ENCODE results near the gene CCDC57. TPM values are rescaled to one million over a fixed set of nuclear protein-coding genes. Genes with fewer than 3 reads are reported as not detected.
A peak's percentile ranks its signal among the peaks of the same experiment; 100 is the strongest.
"Not testable (repeated sequence)": the region's sequence is repeated elsewhere in the genome, so short reads cannot be mapped to it uniquely, and the experiment has no call there.

The CCDC57 gene, protein sequence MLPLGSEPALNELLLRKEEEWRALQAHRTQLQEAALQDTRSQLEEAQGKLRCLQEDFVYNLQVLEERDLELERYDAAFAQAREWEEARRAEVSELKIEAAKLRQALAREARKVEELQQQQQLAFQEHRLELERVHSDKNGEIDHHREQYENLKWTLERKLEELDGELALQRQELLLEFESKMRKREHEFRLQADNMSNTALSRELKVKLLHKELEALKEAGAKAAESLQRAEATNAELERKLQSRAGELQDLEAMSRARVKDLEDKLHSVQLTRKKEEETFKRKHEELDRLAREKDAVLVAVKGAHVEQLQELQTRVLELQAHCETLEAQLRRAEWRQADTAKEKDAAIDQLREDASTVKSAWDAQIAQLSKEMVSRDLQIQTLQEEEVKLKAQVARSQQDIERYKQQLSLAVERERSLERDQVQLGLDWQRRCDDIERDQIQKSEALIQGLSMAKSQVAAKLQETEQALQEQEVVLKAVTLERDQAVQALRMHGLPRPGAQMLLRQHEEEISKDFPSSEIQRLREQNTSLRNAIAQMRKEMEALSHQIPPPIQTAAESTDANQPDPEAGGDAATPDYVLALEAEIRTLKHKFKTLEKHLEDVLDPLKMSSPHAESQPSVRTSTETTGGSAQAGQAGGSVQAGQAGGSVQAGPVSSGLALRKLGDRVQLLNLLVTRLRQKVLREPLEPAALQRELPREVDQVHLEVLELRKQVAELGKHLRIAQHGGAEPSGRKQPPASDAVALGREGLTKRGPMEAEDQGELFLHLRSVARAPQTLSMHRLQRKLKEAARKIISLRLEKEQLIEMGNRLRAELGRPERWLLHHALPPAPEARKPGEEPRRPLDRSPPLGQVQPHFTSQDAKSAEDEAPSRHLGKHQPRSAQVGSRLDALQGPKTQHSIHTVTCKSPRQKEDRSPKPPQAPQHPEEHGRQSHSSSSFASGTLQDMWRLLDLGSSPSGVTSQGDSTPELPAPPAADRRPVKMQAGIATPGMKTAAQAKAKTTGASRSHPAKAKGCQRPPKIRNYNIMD
- 8.6 TPM for total RNA-seq
- long read RNA-seq, partial matches to known transcripts = 1 of 8 reads
- long read RNA-seq, other reads (novel, unspliced or antisense) = 6 of 8 reads

DNA sequence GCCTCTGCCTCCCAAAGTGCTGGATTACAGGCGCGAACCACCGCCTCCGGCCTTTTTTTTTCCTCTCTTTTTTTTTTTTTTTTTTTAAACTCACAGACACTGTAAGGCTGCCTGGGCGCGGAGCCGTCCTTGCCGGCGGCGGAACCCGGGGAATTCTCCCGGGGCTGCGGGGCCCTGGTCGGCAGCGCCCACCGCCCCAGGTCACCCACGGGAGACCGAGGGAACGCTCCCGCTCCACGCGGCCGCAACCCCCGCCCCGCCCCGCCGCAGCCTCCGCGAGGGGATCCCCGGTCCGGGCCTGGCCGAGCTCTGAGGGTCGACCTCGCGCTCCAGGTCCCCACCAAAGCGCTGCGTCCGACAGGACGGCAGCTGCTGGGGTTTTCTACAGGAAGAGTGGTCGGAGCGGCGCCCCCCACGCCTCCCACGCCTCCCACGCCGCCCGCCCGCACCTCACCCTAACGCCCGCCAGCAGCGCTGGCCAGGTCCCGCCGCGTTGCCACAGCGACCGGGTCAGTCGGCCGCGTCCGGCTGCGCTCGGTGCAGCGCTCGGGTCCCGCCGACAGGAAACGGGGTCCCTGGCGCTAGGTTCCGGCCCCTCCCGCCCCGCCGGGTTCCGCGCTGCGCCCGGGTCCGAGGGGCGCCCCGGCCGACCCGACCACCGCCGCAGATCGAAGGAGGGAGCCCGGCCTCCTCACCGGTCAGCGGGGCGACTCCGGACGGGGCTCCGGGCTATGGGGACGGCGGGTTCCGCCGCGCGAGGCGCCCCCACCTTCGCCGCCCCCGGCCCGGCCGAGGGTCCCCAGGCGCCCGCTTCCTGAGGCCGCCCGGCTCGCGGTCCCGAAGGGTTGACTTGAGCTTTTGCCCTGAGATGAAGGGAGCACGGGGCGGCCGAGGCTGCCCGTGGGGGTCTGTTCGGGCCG is at the start of gene CCDC57:
CCDC57 (minus strand) TSS at position 512 of the 920 bp plus-strand sequence. CDS start 10,898 bp downstream, outside the sequence.
- intact Hi-C loops (cut with DNase I) = no loop called here
- ATAC-seq (ENCODE audit: poor library complexity) (peak; percentile 92), DNase-seq (peak; percentile 88)

DNA sequence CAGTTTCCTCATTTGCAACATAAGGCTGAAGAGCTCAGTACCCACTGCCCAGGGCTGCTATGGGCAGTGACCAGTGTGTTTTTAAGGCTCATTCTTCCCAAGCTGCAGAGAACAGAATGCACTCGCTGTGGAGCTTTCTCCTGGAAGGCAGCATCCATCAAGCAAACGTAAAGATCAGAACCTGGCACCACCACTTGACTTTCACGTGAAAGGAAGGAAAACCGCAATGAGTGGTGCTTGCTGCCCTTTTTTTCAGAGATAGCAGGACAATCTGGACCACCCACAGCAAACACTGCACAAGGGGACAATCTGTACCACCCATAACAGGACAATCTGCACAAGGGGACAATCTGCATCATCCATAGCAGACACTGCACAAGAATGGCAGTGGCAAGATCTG is 49.7 kb upstream of the CCDC57 start:
- ATAC-seq (ENCODE audit: poor library complexity) = no peak
- DNase-seq = no peak
- intact Hi-C loops (cut with DNase I) = loop anchor here (10.0 kb wide), 1 partner anchor 792 kb away; no protein-coding TSS in a partner anchor

DNA sequence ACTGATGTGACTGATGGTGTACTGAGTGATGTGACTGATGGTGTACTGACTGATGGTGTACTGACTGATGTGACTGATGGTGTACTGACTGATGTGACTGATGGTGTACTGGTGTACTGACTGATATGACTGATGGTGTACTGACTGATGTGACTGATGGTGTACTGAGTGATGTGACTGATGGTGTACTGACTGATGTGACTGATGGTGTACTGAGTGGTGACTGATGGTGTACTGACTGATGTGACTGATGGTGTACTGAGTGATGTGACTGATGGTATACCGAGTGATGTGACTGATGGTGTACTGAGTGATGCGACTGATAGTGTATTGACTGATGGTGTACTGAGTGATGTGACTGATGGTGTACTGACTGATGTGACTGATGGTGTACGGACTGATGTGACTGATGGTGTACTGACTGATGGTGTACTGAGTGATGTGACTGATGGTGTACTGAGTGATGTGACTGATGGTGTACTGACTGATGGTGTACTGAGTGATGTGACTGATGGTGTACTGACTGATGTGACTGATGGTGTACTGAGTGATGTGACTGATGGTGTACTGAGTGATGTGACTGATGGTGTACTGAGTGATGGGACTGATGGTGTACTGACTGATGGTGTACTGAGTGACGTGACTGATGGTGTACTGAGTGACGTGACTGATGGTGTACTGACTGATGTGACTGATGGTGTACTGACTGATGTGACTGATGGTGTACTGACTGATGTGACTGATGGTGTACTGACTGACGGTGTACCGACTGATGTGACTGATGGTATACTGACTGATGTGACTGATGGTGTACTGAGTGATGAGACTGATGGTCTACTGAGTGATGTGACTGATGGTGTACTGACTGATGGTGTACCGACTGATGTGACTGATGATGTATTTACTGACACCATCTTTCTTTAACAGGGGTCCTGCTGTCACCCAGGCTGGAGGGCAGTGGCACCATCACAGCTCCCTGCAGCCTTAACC is 47.6 kb upstream of the CCDC57 start:
- intact Hi-C loops (cut with DNase I) = loop anchor here (10.0 kb wide), 1 partner anchor 795 kb away; no protein-coding TSS in a partner anchor
- not testable (repeated sequence) for ATAC-seq (ENCODE audit: poor library complexity); DNase-seq

DNA sequence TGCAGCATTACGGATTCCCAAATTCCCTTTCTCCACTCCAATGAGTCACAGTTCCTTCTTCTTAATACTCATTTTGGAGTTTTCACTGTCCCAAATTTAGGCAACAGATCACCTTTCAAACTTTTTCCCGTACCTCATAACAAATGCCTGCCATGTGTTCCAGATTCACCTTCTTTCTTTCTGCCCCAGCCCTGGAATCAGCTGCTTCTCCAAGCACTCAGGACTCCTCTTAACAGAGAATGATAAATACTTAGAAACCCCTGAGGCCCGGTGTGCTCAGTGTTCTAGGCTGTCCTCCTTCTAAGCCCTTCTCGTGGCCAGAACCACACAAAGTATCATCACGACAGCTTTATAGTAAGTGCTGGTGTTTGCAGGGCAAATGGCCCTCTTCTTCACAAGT is 45.9 kb upstream of the CCDC57 start:
- intact Hi-C loops (cut with DNase I) = no loop called here
- no peak for DNase-seq

DNA sequence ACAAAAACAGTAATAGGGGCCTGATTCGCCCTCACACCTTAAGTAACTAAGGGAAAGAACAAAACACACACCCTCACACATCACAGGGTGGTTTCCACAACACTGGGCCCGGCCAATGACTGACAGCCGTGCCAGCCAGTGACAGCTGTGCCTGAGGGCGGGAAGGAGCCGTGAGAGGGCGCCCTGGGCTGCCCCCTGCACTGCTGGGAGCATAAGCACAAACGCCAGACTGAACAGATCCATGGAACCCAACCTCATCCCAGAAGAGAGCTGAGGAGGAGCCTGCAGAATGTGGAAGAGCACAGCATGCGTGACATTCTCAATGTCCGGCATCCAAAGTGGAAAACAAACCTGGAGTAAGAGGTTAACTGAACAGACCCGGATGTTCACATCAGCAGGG is 44.8 kb upstream of the CCDC57 start:
- intact Hi-C loops (cut with DNase I) = no loop called here
- ATAC-seq (ENCODE audit: poor library complexity) (peak; percentile 83), DNase-seq (peak; percentile 60)

More for the DNA sequence above, 45.9 kb upstream of the CCDC57 start:
- no peak for ATAC-seq (ENCODE audit: poor library complexity)

DNA sequence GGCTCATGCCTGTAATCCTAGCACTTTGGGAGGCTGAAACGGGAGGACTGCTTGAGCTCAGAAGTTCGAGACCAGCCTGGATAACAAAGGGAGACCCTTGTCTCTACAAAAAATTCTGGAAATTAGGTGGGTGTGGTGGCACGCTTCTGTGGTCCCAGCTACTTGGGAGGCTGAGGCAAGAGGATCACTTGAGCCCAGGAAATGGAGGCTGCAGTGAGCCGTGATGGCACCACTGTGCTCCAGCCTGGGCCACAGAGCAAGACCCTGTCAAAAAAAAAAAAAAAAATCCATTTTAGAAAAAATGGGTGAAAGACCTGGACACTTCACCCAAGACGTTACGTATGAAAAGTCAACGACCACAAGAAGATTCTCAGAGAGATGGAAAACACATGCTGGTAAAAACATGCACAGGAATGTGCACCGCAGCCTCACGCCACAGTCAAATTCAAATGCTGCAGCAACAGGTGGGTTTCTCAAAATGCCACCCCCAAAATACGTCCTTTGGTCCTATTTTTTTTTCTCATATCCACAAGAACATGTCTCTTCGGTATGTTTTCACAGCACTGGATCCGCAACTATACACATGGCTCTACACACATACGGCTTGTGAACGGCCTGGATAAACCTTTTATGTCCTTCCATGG is 43.7 kb upstream of the CCDC57 start:
- ATAC-seq (ENCODE audit: poor library complexity) (no peak), DNase-seq (peak; percentile 8)
- intact Hi-C loops (cut with DNase I) = no loop called here

DNA sequence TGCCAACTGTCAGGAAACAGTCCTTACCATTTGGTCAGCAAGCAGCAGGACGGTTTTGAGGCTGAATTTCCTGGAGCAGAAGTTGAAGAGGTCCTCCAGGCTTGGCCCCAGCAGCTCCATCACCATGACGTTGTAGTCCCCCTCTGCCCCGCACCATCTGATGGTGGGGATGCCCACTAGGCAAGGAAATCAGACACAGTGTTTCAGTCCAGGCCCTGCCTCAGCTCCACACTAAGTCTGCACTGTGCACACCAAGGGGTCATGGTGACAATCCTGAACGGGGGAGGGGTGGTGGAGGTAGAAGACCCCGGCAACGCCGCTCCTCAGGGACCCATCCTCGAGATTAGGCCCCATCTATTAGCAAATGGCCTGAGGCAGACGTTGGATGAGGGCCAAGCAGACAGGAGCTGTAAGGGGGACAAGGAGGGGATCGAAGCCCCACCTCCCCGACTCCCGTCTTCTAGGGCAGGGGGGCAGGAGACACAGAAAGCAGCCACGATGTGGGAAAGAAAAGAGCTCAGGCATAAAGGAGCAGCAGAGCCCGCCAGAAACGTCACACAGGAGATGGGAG is 42.8 kb upstream of the CCDC57 start:
- intact Hi-C loops (cut with DNase I) = no loop called here
- no peak for ATAC-seq (ENCODE audit: poor library complexity)
- peak; percentile 34 for DNase-seq

DNA sequence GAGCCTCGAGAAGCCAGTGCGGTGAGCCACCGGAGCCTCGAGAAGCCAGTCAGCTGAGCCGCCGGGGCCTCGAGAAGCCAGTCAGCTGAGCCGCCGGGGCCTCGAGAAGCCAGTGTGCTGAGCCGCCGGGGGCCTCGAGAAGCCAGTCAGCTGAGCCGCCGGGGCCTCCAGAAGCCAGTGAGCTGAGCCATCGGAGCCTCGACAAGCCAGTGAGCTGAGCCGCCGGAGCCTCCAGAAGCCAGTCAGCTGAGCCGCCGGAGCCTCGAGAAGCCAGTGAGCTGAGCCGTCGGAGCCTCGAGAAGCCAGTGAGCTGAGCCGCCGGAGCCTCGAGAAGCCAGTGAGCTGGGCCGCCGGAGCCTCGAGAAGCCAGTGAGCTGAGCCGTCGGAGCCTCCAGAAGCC is 42.1 kb upstream of the CCDC57 start:
- ATAC-seq (ENCODE audit: poor library complexity); intact Hi-C loops (cut with DNase I): not testable (repeated sequence)
- peak; percentile 6 for DNase-seq

DNA sequence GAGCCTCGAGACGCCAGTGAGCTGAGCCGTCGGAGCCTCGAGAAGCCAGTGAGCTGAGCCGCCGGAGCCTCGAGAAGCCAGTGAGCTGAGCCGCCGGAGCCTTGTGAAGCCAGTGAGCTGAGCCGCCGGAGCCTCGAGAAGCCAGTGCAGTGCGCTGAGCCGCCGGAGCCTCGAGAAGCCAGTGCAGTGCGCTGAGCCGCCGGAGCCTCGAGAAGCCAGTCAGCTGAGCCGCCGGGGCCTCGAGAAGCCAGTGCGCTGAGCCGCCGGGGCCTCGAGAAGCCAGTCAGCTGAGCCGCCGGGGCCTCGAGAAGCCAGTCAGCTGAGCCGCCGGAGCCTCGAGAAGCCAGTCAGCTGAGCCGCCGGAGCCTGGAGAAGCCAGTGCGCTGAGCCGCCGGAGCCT is 41.5 kb upstream of the CCDC57 start:
- intact Hi-C loops (cut with DNase I) = not testable (repeated sequence)

DNA sequence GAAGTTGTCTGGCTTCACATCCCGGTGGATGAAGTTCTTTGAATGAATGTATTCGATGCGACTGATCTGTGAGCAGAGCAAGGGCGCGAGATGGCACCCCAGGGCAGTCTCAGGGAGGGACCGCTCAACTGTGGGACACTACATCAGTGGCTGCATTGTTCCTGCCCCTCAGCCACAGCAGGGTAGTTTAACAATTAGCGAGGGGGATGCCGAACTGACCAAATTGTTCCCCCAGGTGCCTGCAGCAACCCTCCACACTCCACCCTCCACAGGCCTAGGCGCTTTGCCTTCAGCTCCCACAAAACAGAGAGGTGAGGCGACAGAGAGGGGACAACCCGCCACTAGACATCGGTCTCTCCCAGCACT is 40.5 kb upstream of the CCDC57 start:
- ATAC-seq (ENCODE audit: poor library complexity) = no peak
- DNase-seq = no peak
- intact Hi-C loops (cut with DNase I) = no loop called here

More for the DNA sequence above, 41.5 kb upstream of the CCDC57 start:
- not testable (repeated sequence) for ATAC-seq (ENCODE audit: poor library complexity); DNase-seq

DNA sequence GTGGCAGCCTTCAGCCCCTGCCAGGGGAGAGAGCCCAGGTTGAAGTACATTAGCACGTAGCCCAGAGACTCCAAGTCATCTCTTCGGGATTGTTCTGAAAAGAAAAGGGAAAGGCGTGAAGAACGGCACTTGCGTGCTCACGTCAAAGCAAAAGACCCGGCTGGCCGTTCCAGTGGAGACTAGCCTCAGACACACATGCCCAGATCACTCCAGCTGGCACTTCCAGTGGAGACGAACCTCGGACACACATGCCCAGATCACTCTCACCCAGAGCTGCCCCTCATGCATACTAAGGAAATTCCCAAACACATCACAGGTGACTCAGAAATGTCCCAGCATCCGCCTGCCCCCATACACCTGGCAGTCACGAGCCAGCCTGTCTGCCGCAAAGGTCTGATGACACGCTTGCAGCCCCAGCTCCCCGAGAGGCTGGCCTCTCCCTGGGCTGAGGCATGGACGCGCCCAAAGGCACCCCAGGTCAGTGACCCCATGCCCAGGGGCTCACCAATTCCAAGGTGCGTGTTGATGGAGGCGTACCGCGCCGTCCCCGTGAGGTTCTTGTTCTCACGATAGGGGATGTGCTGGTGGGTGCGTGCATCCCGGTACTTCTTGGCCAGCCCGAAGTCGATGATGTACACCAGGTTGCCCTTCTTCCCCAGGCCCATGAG is 40.0 kb upstream of the CCDC57 start:
- DNase-seq (peak; percentile 27), ATAC-seq (ENCODE audit: poor library complexity) (no peak)

DNA sequence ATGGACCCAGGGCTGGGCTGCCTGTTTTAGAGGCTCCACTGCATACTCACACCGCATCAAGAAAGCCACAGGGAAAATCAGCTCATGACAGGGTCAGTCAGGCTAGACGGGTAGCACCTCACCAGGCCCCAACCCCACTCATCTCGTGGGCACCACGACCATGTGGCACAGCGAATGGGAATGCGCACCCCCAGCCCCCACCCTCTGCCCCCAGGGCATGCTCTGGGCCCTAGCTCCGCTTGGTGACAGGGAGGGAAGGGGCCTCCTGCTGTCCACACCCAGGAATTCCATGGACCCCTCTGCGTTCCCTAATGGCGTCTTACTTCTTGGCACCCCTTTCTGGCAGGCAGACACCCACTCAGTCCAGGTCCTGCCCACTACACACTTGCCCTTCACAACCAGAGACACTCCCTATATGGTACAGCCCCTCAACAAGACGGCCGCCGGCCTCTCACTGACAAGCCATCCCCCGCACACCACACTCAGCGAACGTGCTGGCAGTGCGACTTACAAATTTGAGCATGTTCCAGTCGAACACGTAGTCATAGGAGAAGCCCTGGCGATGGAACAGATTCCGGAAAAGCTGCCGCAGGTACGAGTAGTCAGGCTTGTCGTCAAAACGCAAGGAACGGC is 38.3 kb upstream of the CCDC57 start:
- ATAC-seq (ENCODE audit: poor library complexity) (no peak), DNase-seq (peak; percentile 33)
- intact Hi-C loops (cut with DNase I) = no loop called here

More for the DNA sequence above, 40.0 kb upstream of the CCDC57 start:
- intact Hi-C loops (cut with DNase I) = no loop called here

DNA sequence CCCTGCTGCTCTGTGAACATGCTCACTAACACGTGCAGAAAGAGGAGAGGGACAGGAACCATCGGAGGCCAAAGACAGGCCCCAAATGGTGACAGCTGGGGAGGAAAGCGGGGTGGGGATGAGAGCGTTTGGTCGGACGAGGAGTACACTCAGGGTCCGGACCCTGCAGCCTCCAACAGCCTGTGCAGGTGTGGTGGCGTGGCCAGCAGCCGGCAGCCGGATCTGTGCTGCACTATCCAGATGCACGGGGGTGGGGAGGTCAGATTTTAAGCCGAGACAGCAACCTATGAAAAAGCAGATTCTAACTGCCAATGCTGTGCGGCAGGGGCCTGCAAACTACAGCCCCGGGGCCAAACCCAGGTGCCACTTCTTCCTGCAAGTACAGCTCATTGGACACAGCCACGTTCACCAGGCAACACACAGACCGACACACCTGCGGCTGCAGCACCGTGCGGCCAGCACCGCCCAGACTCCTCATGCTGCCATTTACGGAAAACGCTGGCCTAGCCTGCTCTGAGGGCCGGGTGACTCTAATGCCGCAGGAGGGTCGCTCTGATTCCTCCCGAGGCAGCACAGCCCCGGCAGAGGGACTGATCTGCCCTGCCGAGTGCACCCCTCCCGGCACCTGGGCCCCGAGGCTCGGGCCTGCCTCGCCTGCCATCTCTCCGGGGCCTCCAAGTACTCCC is 37.4 kb upstream of the CCDC57 start:
- intact Hi-C loops (cut with DNase I) = no loop called here
- ATAC-seq (ENCODE audit: poor library complexity) (no peak), DNase-seq (peak; percentile 33)

DNA sequence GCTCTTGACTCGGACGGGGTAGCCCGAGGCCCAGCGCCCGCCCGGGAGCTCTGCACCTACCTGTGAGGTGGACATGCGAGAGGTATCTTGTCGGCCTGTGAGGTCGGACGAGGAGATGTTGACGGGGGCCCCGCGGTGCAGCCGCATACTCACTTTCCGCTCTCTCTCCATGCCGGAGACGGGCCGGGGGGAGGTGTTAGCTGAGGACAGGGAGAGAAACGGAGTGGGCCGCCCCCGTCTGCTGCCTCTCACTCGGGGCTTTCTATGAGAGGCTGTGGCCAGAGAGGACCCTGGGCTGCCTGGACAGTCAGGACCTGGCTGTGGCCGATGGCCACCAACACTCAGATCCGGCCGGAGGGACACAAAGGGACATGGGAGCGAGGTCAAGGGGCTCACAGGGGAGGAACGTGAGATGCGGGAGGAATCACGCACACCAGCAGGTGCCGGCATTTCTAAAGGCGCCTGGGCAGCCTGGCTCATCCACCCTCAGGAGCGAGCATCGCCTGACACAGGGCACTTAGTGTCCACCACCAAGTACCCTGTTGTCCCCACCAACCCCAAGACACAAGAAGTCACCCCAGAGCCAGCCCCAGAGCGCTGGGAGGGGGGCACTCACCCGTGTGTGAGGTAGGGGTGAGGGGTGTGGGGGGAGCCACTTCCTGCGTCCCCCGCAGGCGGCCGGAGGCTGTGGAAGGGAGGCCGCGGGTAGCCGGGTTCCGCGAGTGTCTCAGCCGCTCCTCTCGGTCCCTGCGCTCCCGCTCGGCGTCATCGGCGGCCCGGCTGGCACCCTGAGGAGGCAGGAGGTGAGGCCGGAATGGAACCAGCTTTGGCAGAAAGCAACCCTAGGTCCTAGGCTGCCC is 36.4 kb upstream of the CCDC57 start:
- ATAC-seq (ENCODE audit: poor library complexity) (no peak), DNase-seq (peak; percentile 41)
- intact Hi-C loops (cut with DNase I) = no loop called here

Measured in Right ventricle myocardium superior (tissue), 1 donor.